CD14-positive monocyte (primary cell): ENCODE measurements around the gene PRDM1. TPM values are rescaled to one million over a fixed set of nuclear protein-coding genes. Genes with fewer than 3 reads are reported as not detected.
A peak's percentile ranks its signal among the peaks of the same experiment; 100 is the strongest.

Experiments
- DNase-seq, 3 donors: peaks; one replicate each; pipeline ENCODE4 v3.0.0-alpha.2; 2011 to 2022
- H2AFZ ChIP-seq: 2 replicates; pipeline ENCODE4 v1.6.0; 2012; ENCODE audit warnings: mild to moderate bottlenecking, low read depth, low read length, inconsistent platforms; ENCODE audit not compliant: insufficient read depth, poor library complexity, severe bottlenecking
- H3K27ac ChIP-seq, 2 donors: 1 replicate in 1 of 2; 2 replicates in 1 of 2; pipeline ENCODE4 v1.5.1; 2012 to 2013; ENCODE audit warnings: low read length in 2 of 2, control low read depth in 1 of 2, inconsistent platforms in 1 of 2, low read depth in 1 of 2, mild to moderate bottlenecking in 1 of 2
- H3K27me3 ChIP-seq, 2 donors: one replicate each; pipeline versions ENCODE4 v1.6.0 to v1.6.1; 2011 to 2013; ENCODE audit warnings: low read length in 2 of 2; ENCODE audit not compliant: control insufficient read depth in 2 of 2, insufficient read depth in 2 of 2
- H3K36me3 ChIP-seq, 2 donors: replicated peaks in 1 of 2; 1 replicate in 1 of 2; 2 replicates in 1 of 2; pipeline versions ENCODE4 v1.5.1 to v1.6.1; 2012 to 2013; ENCODE audit warnings: low read length in 2 of 2, control low read depth in 1 of 2, inconsistent platforms in 1 of 2, mild to moderate bottlenecking in 1 of 2; ENCODE audit not compliant: insufficient read depth in 2 of 2, control insufficient read depth in 1 of 2
- H3K4me1 ChIP-seq, 2 donors: 1 replicate in 1 of 2; 2 replicates in 1 of 2; pipeline versions ENCODE4 v1.5.1 to v1.6.1; 2012 to 2013; ENCODE audit warnings: low read length in 2 of 2, control low read depth in 1 of 2, inconsistent platforms in 1 of 2, mild to moderate bottlenecking in 1 of 2, moderate library complexity in 1 of 2; ENCODE audit not compliant: insufficient read depth in 2 of 2, control insufficient read depth in 1 of 2
- H3K4me2 ChIP-seq: replicated peaks from 2 replicates; pipeline ENCODE3; 2012; ENCODE audit warnings: low read length, moderate library complexity, mild to moderate bottlenecking; ENCODE audit not compliant: poor library complexity, severe bottlenecking; ENCODE audit errors: extremely low read depth
- H3K4me3 ChIP-seq, 3 experiments: fragments of 200-600 bp in 1 of 3; sonication (generic) in 1 of 3; replicated peaks in 1 of 3; 1 replicate in 2 of 3; 2 replicates in 1 of 3; pipeline ENCODE4 v1.5.1; 2011 to 2013; ENCODE audit warnings: low read length in 3 of 3, mild to moderate bottlenecking in 3 of 3, control low read depth in 2 of 3, low read depth in 2 of 3, inconsistent platforms in 1 of 3, moderate library complexity in 1 of 3
- H3K79me2 ChIP-seq: 2 replicates; pipeline ENCODE4 v1.6.0; 2012; ENCODE audit warnings: mild to moderate bottlenecking, control low read depth, inconsistent platforms, low read length, moderate library complexity; ENCODE audit not compliant: insufficient read depth
- H3K9ac ChIP-seq: 2 replicates; pipeline ENCODE4 v1.6.0; 2017; ENCODE audit warnings: low read length, mild to moderate bottlenecking; ENCODE audit not compliant: insufficient read depth, poor library complexity, severe bottlenecking
- H3K9me3 ChIP-seq, 2 donors: replicated peaks in 1 of 2; 1 replicate in 1 of 2; 2 replicates in 1 of 2; pipeline versions ENCODE4 v1.5.1 to v1.6.1; 2012 to 2013; ENCODE audit warnings: low read length in 2 of 2, control low read depth in 1 of 2; ENCODE audit not compliant: control insufficient read depth in 1 of 2, insufficient read depth in 1 of 2
- H4K20me1 ChIP-seq: 2 replicates; pipeline ENCODE4 v1.6.0; 2012; ENCODE audit warnings: mild to moderate bottlenecking, low read length, control low read depth, moderate library complexity; ENCODE audit not compliant: insufficient read depth
- H3K27ac Mint-ChIP-seq, 7 donors: one replicate each; pipeline ENCODE4 v1.8.0; 2020; ENCODE audit warnings: mild to moderate bottlenecking in 7 of 7, mixed read lengths in 7 of 7, moderate library complexity in 6 of 7, inconsistent platforms in 2 of 7
- H3K27me3 Mint-ChIP-seq, 3 donors: one replicate each; pipeline ENCODE4 v1.8.0; 2021 to 2022; ENCODE audit warnings: low read depth in 3 of 3, mild to moderate bottlenecking in 3 of 3, mixed read lengths in 3 of 3, moderate library complexity in 3 of 3, inconsistent platforms in 1 of 3
- H3K36me3 Mint-ChIP-seq, 2 donors: one replicate each; pipeline ENCODE4 v1.8.0; 2020; ENCODE audit warnings: mixed read lengths in 2 of 2, inconsistent platforms in 1 of 2, mild to moderate bottlenecking in 1 of 2
- H3K4me1 Mint-ChIP-seq: one replicate; pipeline ENCODE4 v1.8.0; 2020; ENCODE audit warnings: mild to moderate bottlenecking, mixed read lengths
- H3K4me3 Mint-ChIP-seq, 2 donors: one replicate each; pipeline ENCODE4 v1.8.0; 2020; ENCODE audit warnings: mild to moderate bottlenecking in 2 of 2, mixed read lengths in 2 of 2, moderate library complexity in 1 of 2
- H3K9me3 Mint-ChIP-seq, 7 donors: one replicate each; pipeline ENCODE4 v1.8.0; 2020 to 2022; ENCODE audit warnings: mixed read lengths in 7 of 7, mild to moderate bottlenecking in 6 of 7, moderate library complexity in 6 of 7, inconsistent platforms in 2 of 7
- CTCF ChIP-seq: fragments of 200-600 bp; IDR thresholded peaks from one replicate; pipeline ENCODE4 v1.8.0; 2022; ENCODE audit warnings: antibody characterized with exemption, mild to moderate bottlenecking
- WGBS: methylation state at CpG from one replicate; pipeline ENCODE4 v1.1.5; 2013; ENCODE audit warnings: missing lambda C conversion rate; ENCODE audit not compliant: insufficient coverage; 5-methylcytosine and 5-hydroxymethylcytosine counted together
- intact Hi-C, 2 donors: fragments of 100-400 bp; cut with micrococcal nuclease; formaldehyde crosslinking; loops; one replicate each; pipeline versions ENCODE4 v1.15.0 to v1.15.1; 2023
- polyA plus RNA-seq, 3 donors: library from polyadenylated mRNA; depleted of rRNA in 1 of 3; unstranded in 2 of 3; stranded (reverse) in 1 of 3; fragments of 300-500 nt in 2 of 3; fragments of >200 nt in 1 of 3; fragmentation: Illumina TruSeq in 2 of 3; gene quantifications; 1 replicate in 2 of 3; 2 replicates in 1 of 3; pipeline ENCODE4 v1.2.3, GENCODE V29; 2012 to 2021

Gene PRDM1
- polyA plus RNA-seq, 3 donors = 1.8 to 14.9 (median 5.2) TPM

GRCh38 chr6:106113256-106113959, 27.3 kb downstream of the PRDM1 start:
- Histone ChIP-seq H3K4me1 (peaks cover 24 to 28% of the 10 kb centered on the region in 2 donors), H2AFZ (peak overlapping the region; percentile 18), H3K79me2 (no peaks in the 10 kb centered on the region), H4K20me1 (no peaks in the 10 kb centered on the region), H3K9me3 (no peaks in the 10 kb centered on the region), H3K4me3 (no peak overlapping the region), H3K36me3 (peaks cover 0 to 2% of the 10 kb centered on the region in 2 donors), H3K27ac (no peak overlapping the region), H3K4me2 (no peak overlapping the region), H3K27me3 (no peaks in the 10 kb centered on the region), H3K9ac (no peak overlapping the region)
- 80% methylated on average over 7 of the region's 10 CpGs for whole genome bisulfite sequencing
- peaks cover 3% of the 10 kb centered on the region in 2 donors for H3K36me3 Mint-ChIP-seq
- H3K9me3 Mint-ChIP-seq = no peaks in the 10 kb centered on the region
- DNase-seq = no peak
- peaks cover 43% of the 10 kb centered on the region for H3K4me1 Mint-ChIP-seq
- TF ChIP-seq CTCF = no peak
- peak overlapping the region in 1 of 7 donors; percentile 31 for H3K27ac Mint-ChIP-seq
- H3K27me3 Mint-ChIP-seq = peaks cover 0 to 3% (median 2%) of the 10 kb centered on the region in 3 donors
- intact Hi-C loops = no loop called here
- no peak overlapping the region for H3K4me3 Mint-ChIP-seq

- H3K4me1 Mint-ChIP-seq = peaks cover 53% of the 10 kb centered on the region
- no peak overlapping the region for H2AFZ ChIP-seq
- 98% methylated on average over 7 of the region's 9 CpGs for WGBS
- H3K4me3 ChIP-seq = no peak overlapping the region
- peaks cover 32 to 39% of the 10 kb centered on the region in 2 donors for H3K4me1 ChIP-seq
- TF ChIP-seq CTCF = no peak
- no peaks in the 10 kb centered on the region for H3K36me3 ChIP-seq
- H3K27me3 Mint-ChIP-seq = peaks cover 0 to 3% (median 2%) of the 10 kb centered on the region in 3 donors
- DNase-seq = no peak
- no peak overlapping the region for H3K27ac Mint-ChIP-seq
- H3K9ac ChIP-seq = no peak overlapping the region
- H3K79me2 ChIP-seq = no peaks in the 10 kb centered on the region
- H3K36me3 Mint-ChIP-seq = no peaks in the 10 kb centered on the region
- H4K20me1 ChIP-seq = no peaks in the 10 kb centered on the region
- H3K9me3 ChIP-seq = no peaks in the 10 kb centered on the region
- H3K27me3 ChIP-seq = no peaks in the 10 kb centered on the region
- no peak overlapping the region for H3K4me3 Mint-ChIP-seq
- H3K9me3 Mint-ChIP-seq = peaks cover 0 to 5% (median 0%) of the 10 kb centered on the region in 7 donors
- no peak overlapping the region for H3K4me2 ChIP-seq
- no peak overlapping the region for H3K27ac ChIP-seq
- intact Hi-C loops = no loop called here
Observed at GRCh38 chr6:106114492-106114891, 28.4 kb downstream of the PRDM1 start.
